ENCODE data around the gene METTL23.

DNA sequence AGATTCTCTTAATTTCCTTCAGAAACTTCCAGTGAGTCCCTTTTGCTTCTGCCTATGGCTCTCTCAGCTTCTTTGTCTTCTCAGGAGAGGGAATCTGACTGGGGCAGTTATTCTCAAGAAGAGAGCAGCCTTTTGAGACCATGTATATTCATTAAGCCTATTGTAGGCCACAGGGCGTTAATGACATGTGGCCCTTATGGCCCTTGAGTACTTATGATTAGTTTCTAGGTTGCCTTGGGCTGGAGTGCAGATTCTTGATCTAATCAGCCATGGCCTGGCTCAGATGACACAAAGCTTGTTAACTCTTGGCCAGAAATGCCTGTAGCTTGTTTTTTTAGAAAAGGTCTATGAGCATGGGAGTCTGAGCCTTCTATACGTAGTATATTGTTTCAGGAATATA is 28.6 kb downstream of the METTL23 start:
- TF ChIP-seq, protein P1, sequence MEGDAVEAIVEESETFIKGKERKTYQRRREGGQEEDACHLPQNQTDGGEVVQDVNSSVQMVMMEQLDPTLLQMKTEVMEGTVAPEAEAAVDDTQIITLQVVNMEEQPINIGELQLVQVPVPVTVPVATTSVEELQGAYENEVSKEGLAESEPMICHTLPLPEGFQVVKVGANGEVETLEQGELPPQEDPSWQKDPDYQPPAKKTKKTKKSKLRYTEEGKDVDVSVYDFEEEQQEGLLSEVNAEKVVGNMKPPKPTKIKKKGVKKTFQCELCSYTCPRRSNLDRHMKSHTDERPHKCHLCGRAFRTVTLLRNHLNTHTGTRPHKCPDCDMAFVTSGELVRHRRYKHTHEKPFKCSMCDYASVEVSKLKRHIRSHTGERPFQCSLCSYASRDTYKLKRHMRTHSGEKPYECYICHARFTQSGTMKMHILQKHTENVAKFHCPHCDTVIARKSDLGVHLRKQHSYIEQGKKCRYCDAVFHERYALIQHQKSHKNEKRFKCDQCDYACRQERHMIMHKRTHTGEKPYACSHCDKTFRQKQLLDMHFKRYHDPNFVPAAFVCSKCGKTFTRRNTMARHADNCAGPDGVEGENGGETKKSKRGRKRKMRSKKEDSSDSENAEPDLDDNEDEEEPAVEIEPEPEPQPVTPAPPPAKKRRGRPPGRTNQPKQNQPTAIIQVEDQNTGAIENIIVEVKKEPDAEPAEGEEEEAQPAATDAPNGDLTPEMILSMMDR (IDR thresholded peaks at IDR 0.05): no peak
- no peak for TF ChIP-seq POLR2A (IDR thresholded peaks at IDR 0.05)

Measured in lower leg skin (tissue), 3 donors.